Endothelial cell of umbilical vein (primary cell): ENCODE data around the gene KCNJ8. TPM values are rescaled to one million over a fixed set of nuclear protein-coding genes. Genes with fewer than 3 reads are reported as not detected.

Experiments used
- BruUV-seq: library from RNA; stranded (reverse); fragments of 400-500 nt; replicated peaks from 2 replicates; lab custom pipeline; 2021; lab: Mats Ljungman, UMichigan
- CTCF ChIA-PET: fragments of 300-600, 350-600 bp; sonication (Branson Sonifier 250); formaldehyde crosslinking; loops from one replicate; lab custom pipeline; 2021; ENCODE audit warnings: antibody characterized with exemption, inconsistent platforms; lab: Charles Lee
- POLR2A ChIA-PET: fragments of 300-600, 350-600 bp; sonication (Branson Sonifier 250); formaldehyde crosslinking; loops from one replicate; lab custom pipeline; 2021; ENCODE audit warnings: antibody characterized with exemption, inconsistent platforms; lab: Charles Lee
- DNase-seq: peaks from one replicate; pipeline ENCODE4 v3.0.0-alpha.2; 2011; ENCODE audit warnings: low read depth, low spot score
- FAIRE-seq: peaks from 2 replicates; lab custom pipeline; 2011; peaks lifted over from hg19 to GRCh38; lab: Jason Lieb, UNC
- H2AFZ ChIP-seq: 2 replicates; pipeline ENCODE4 v1.6.0; 2012; ENCODE audit warnings: low read depth, low read length, control low read depth, inconsistent platforms
- H3K27ac ChIP-seq: 2 replicates; pipeline ENCODE4 v1.5.1; 2011; ENCODE audit warnings: low read depth, mild to moderate bottlenecking, control low read depth, low read length, moderate library complexity; ENCODE audit not compliant: insufficient read depth
- H3K27me3 ChIP-seq, 2 experiments: 2 replicates each; pipeline versions ENCODE4 v1.6.0 to v1.6.1; 2011; ENCODE audit warnings: low read length in 2 of 2, mixed read lengths in 1 of 2; ENCODE audit not compliant: control insufficient read depth in 2 of 2, insufficient read depth in 2 of 2
- H3K36me3 ChIP-seq, 2 experiments: 2 replicates in 1 of 2; 3 replicates in 1 of 2; pipeline ENCODE4 v1.5.1; 2011; ENCODE audit warnings: low read length in 2 of 2, mild to moderate bottlenecking in 1 of 2, moderate library complexity in 1 of 2; ENCODE audit not compliant: control insufficient read depth in 2 of 2, insufficient read depth in 2 of 2; ENCODE audit errors: extremely low read depth in 1 of 2
- H3K4me1 ChIP-seq: 3 replicates; pipeline ENCODE4 v1.5.1; 2011; ENCODE audit warnings: mild to moderate bottlenecking, low read length; ENCODE audit not compliant: control insufficient read depth, insufficient read depth; ENCODE audit errors: extremely low read depth
- H3K4me2 ChIP-seq: 2 replicates; pipeline ENCODE4 v1.6.1; 2011; ENCODE audit warnings: low read length, control low read depth, mixed read lengths; ENCODE audit not compliant: insufficient read depth
- H3K4me3 ChIP-seq, 3 experiments: fragments of 200-600 bp in 1 of 3; sonication (generic), shearing (Covaris generic) in 1 of 3; replicated peaks in 1 of 3; 2 replicates each; pipeline ENCODE4 v1.5.1; 2011 to 2016; ENCODE audit warnings: control low read depth in 3 of 3, low read length in 3 of 3, mild to moderate bottlenecking in 2 of 3, inconsistent platforms in 1 of 3, low read depth in 1 of 3, moderate library complexity in 1 of 3; ENCODE audit not compliant: insufficient read depth in 1 of 3
- H3K79me2 ChIP-seq: 2 replicates; pipeline ENCODE4 v1.6.0; 2012; ENCODE audit warnings: low read length, inconsistent platforms; ENCODE audit not compliant: control insufficient read depth, insufficient read depth
- H3K9ac ChIP-seq: replicated peaks from 2 replicates; pipeline ENCODE3; 2011; ENCODE audit warnings: low read length, control low read depth; ENCODE audit not compliant: insufficient read depth; ENCODE audit errors: extremely low read depth
- H3K9me1 ChIP-seq: replicated peaks from 3 replicates; pipeline ENCODE4 v1.6.0; 2011; ENCODE audit warnings: mild to moderate bottlenecking, low read length; ENCODE audit not compliant: control insufficient read depth, insufficient read depth; ENCODE audit errors: extremely low read depth
- H3K9me3 ChIP-seq: replicated peaks from 2 replicates; pipeline ENCODE4 v1.5.1; 2012; ENCODE audit warnings: low read length, inconsistent platforms; ENCODE audit not compliant: control insufficient read depth, insufficient read depth
- H4K20me1 ChIP-seq: replicated peaks from 2 replicates; pipeline ENCODE3; 2011; ENCODE audit warnings: mild to moderate bottlenecking, low read length; ENCODE audit not compliant: control insufficient read depth, insufficient read depth; ENCODE audit errors: extremely low read depth
- EZH2 ChIP-seq: IDR thresholded peaks from 2 replicates; pipeline ENCODE4 v1.6.1; 2012; ENCODE audit warnings: borderline replicate concordance, low read depth, mild to moderate bottlenecking, moderate library complexity, low read length, inconsistent platforms; ENCODE audit not compliant: severe bottlenecking
- FOS ChIP-seq: IDR thresholded peaks from 2 replicates; pipeline ENCODE4 v1.6.1; 2011; ENCODE audit warnings: mild to moderate bottlenecking, low read length, moderate library complexity, borderline replicate concordance; ENCODE audit not compliant: insufficient read depth
- GATA2 ChIP-seq: IDR thresholded peaks from 2 replicates; pipeline ENCODE4 v1.7.0; 2011; ENCODE audit warnings: low read depth, mild to moderate bottlenecking, moderate library complexity, mixed read lengths, low read length; ENCODE audit not compliant: insufficient read length, insufficient read depth
- JUN ChIP-seq: IDR thresholded peaks from 2 replicates; pipeline ENCODE4 v1.6.1; 2011; ENCODE audit warnings: borderline replicate concordance, low read depth; ENCODE audit not compliant: insufficient read length, insufficient read depth
- MAX ChIP-seq: IDR thresholded peaks from 2 replicates; pipeline ENCODE4 v1.6.1; 2011; ENCODE audit not compliant: insufficient read depth, insufficient read length
- MYC ChIP-seq: IDR thresholded peaks from one replicate; pipeline ENCODE4 v1.6.1; 2011; ENCODE audit warnings: mild to moderate bottlenecking, low read depth, low read length
- POLR2A ChIP-seq: IDR thresholded peaks from 2 replicates; pipeline ENCODE4 v1.6.1; 2012; ENCODE audit warnings: low read depth, mild to moderate bottlenecking, control low read depth, low read length
- POLR2AphosphoS5 ChIP-seq: IDR thresholded peaks from 2 replicates; pipeline ENCODE4 v1.6.1; 2012; ENCODE audit warnings: low read depth, mild to moderate bottlenecking, control low read depth, low read length, moderate library complexity; ENCODE audit not compliant: insufficient read depth
- dilution Hi-C: fragments of 300-500 bp; cut with MboI; formaldehyde crosslinking; loops from one replicate; pipeline ENCODE4 v1.15.0; 2019; ENCODE audit warnings: low sequenced_read_pairs; ENCODE audit not compliant: extremely low pct_ligation_motif_present
- intact Hi-C: fragments of 100-400 bp; cut with micrococcal nuclease; formaldehyde crosslinking; loops from one replicate; pipeline ENCODE4 v1.10.0; 2022
- polyA plus RNA-seq, 4 experiments: library from polyadenylated mRNA; depleted of rRNA in 3 of 4; stranded (reverse) in 3 of 4; unstranded in 1 of 4; fragments of >200 nt; gene quantifications; 2 replicates each; pipeline versions ENCODE4 v1.2.1 to v1.2.3, GENCODE V29; 2011 to 2012; ENCODE audit warnings: missing spikeins in 1 of 4
- total RNA-seq: library from RNA; stranded (reverse); gene quantifications from 2 replicates; pipeline ENCODE4 v1.2.3, GENCODE V29; 2021
- TF ChIP-seq, protein P1 (sequence below), 2 donors: IDR thresholded peaks; 1 replicate in 1 of 2; 2 replicates in 1 of 2; pipeline ENCODE4 v1.5.1; 2011; ENCODE audit warnings: low read length in 2 of 2, mild to moderate bottlenecking in 2 of 2, moderate library complexity in 2 of 2, control low read depth in 1 of 2, inconsistent platforms in 1 of 2, low read depth in 1 of 2; ENCODE audit not compliant: insufficient read depth in 1 of 2; ENCODE audit errors: extremely low read depth in 1 of 2

KCNJ8 gene
- total and polyA plus RNA-seq, 2 donors (not counting 3 experiments of a cell fraction or from before 2014, with no cell fraction given): not detected

GRCh38 chr12:21819678-21820077, 45.2 kb upstream of the KCNJ8 start:
- dilution Hi-C loops: no loop called here
- H3K9me1 ChIP-seq: no peaks in the 10 kb centered on the region
- no peaks in the 10 kb centered on the region for H4K20me1 ChIP-seq
- H3K4me2 ChIP-seq: no peak overlapping the region
- H3K9ac ChIP-seq: no peak overlapping the region
- H3K4me1 ChIP-seq: no peaks in the 10 kb centered on the region
- no TSS peak for BruUV-seq
- no peak overlapping the region for H3K27ac ChIP-seq
- H3K79me2 ChIP-seq: no peaks in the 10 kb centered on the region
- intact Hi-C loops: no loop called here
- no peaks in the 10 kb centered on the region for H3K9me3 ChIP-seq
- H3K36me3 ChIP-seq: no peaks in the 10 kb centered on the region
- no peaks in the 10 kb centered on the region for H3K27me3 ChIP-seq
- FAIRE-seq (no peak), DNase-seq (no peak)
- ChIA-PET CTCF (no interaction called here), POLR2A (no interaction called here)
- H2AFZ ChIP-seq: no peak overlapping the region
- no peak overlapping the region for H3K4me3 ChIP-seq
- no peak for TF ChIP-seq FOS
- TF ChIP-seq POLR2A: no peak
- TF ChIP-seq MYC: no peak
- no peak for TF ChIP-seq EZH2
- no peak for TF ChIP-seq JUN
- TF ChIP-seq POLR2AphosphoS5: no peak
- TF ChIP-seq MAX: no peak
- no peak for TF ChIP-seq GATA2
- TF ChIP-seq, protein P1, sequence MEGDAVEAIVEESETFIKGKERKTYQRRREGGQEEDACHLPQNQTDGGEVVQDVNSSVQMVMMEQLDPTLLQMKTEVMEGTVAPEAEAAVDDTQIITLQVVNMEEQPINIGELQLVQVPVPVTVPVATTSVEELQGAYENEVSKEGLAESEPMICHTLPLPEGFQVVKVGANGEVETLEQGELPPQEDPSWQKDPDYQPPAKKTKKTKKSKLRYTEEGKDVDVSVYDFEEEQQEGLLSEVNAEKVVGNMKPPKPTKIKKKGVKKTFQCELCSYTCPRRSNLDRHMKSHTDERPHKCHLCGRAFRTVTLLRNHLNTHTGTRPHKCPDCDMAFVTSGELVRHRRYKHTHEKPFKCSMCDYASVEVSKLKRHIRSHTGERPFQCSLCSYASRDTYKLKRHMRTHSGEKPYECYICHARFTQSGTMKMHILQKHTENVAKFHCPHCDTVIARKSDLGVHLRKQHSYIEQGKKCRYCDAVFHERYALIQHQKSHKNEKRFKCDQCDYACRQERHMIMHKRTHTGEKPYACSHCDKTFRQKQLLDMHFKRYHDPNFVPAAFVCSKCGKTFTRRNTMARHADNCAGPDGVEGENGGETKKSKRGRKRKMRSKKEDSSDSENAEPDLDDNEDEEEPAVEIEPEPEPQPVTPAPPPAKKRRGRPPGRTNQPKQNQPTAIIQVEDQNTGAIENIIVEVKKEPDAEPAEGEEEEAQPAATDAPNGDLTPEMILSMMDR (IDR thresholded peaks at IDR 0.05; ENCODE audit: extremely low read depth in 1 of 2, insufficient read depth in 1 of 2, low read depth in 1 of 2, low read length in 2 of 2): no peak
